Type B pancreatic cell (in vitro differentiated cells): ENCODE results near the gene TRIM4. TPM values are rescaled to one million over a fixed set of nuclear protein-coding genes. Genes with fewer than 3 reads are reported as not detected.
"Not testable (repeated sequence)": the region's sequence is repeated elsewhere in the genome, so short reads cannot be mapped to it uniquely, and the experiment has no call there.

Experiments used
- DNase-seq: peaks from one replicate; pipeline ENCODE4 v3.0.0; 2021; ENCODE audit warnings: mixed read lengths; ENCODE audit not compliant: unreplicated experiment; ENCODE audit errors: extremely low spot score
- H3K27ac Mint-ChIP-seq: 2 replicates; pipeline ENCODE4 v1.8.0; 2021; ENCODE audit warnings: mild to moderate bottlenecking, mixed read lengths
- H3K27me3 Mint-ChIP-seq: 2 replicates; pipeline ENCODE4 v1.8.0; 2021; ENCODE audit warnings: mixed read lengths
- H3K36me3 Mint-ChIP-seq: 2 replicates; pipeline ENCODE4 v1.8.0; 2021; ENCODE audit warnings: mixed read lengths
- H3K4me1 Mint-ChIP-seq: one replicate; pipeline ENCODE4 v1.8.0; 2021; ENCODE audit warnings: mixed read lengths; ENCODE audit not compliant: unreplicated experiment
- H3K4me3 Mint-ChIP-seq: 2 replicates; pipeline ENCODE4 v1.8.0; 2021; ENCODE audit warnings: mild to moderate bottlenecking, mixed read lengths
- H3K9me3 Mint-ChIP-seq: 2 replicates; pipeline ENCODE4 v1.8.0; 2021; ENCODE audit warnings: mixed read lengths
- CTCF ChIP-seq: fragments of 200-600 bp; sonication (generic); conservative IDR thresholded peaks from 2 replicates; pipeline ENCODE4 v1.5.0; 2021; ENCODE audit warnings: antibody characterized with exemption, mild to moderate bottlenecking
- total RNA-seq: library from RNA; stranded (reverse); gene quantifications from 2 replicates; pipeline ENCODE4 v1.2.1, GENCODE V29; 2021; ENCODE audit warnings: low replicate concordance

The TRIM4 gene
- total RNA-seq, 1 donor from 2014 or later, result 13.0 TPM

- Mint-ChIP-seq H3K36me3 (no peaks in the 10 kb centered on the region), H3K27me3 (peaks cover 8% of the 10 kb centered on the region), H3K27ac (no peak overlapping the region), H3K4me1 (no peaks in the 10 kb centered on the region), H3K4me3 (no peak overlapping the region), H3K9me3 (no peaks in the 10 kb centered on the region)
- DNase-seq, result no peak
- peak; percentile 60 for TF ChIP-seq CTCF
Observed at GRCh38 chr7:99949645-99950228, 30.4 kb upstream of the TRIM4 start.

GRCh38 chr7:99947608-99948007 is 28.3 kb upstream of the TRIM4 start:
- Mint-ChIP-seq H3K27me3 (peaks cover 11% of the 10 kb centered on the region), H3K9me3 (no peaks in the 10 kb centered on the region), H3K27ac (no peak overlapping the region), H3K4me3 (no peak overlapping the region), H3K4me1 (no peaks in the 10 kb centered on the region), H3K36me3 (no peaks in the 10 kb centered on the region)
- no peak for TF ChIP-seq CTCF
- DNase-seq, result no peak

- Mint-ChIP-seq H3K27ac (no peak overlapping the region), H3K36me3 (no peaks in the 10 kb centered on the region), H3K4me1 (no peaks in the 10 kb centered on the region), H3K4me3 (no peak overlapping the region), H3K27me3 (peaks cover 12% of the 10 kb centered on the region), H3K9me3 (peaks cover 5% of the 10 kb centered on the region)
- no peak for TF ChIP-seq CTCF
- no peak for DNase-seq
Observed at GRCh38 chr7:99944497-99945070, 25.3 kb upstream of the TRIM4 start.

GRCh38 chr7:99943641-99944496 is 24.5 kb upstream of the TRIM4 start:
- H3K4me1 Mint-ChIP-seq, result no peaks in the 10 kb centered on the region
- peaks cover 12% of the 10 kb centered on the region for H3K27me3 Mint-ChIP-seq
- H3K4me3 Mint-ChIP-seq, result no peak overlapping the region
- no peak overlapping the region for H3K27ac Mint-ChIP-seq
- H3K9me3 Mint-ChIP-seq, result peaks cover 5% of the 10 kb centered on the region
- H3K36me3 Mint-ChIP-seq, result no peaks in the 10 kb centered on the region
- no peak for DNase-seq
- no peak for TF ChIP-seq CTCF

GRCh38 chr7:99938296-99938695 is 19.0 kb upstream of the TRIM4 start:
- no peak for TF ChIP-seq CTCF
- peaks cover 10% of the 10 kb centered on the region for H3K9me3 Mint-ChIP-seq
- no peak for DNase-seq
- H3K4me3 Mint-ChIP-seq, result no peak overlapping the region
- peaks cover 30% of the 10 kb centered on the region for H3K27me3 Mint-ChIP-seq
- H3K27ac Mint-ChIP-seq, result no peak overlapping the region
- no peaks in the 10 kb centered on the region for H3K4me1 Mint-ChIP-seq
- no peaks in the 10 kb centered on the region for H3K36me3 Mint-ChIP-seq

GRCh38 chr7:99935009-99935408 is 15.7 kb upstream of the TRIM4 start:
- not testable (repeated sequence) for H3K9me3 Mint-ChIP-seq, H3K36me3 Mint-ChIP-seq, H3K27ac Mint-ChIP-seq, H3K4me3 Mint-ChIP-seq, H3K4me1 Mint-ChIP-seq, DNase-seq
- peaks cover 35% of the 10 kb centered on the region for H3K27me3 Mint-ChIP-seq
